Measurements from ENCODE around the gene MED15. TPM values are rescaled to one million over a fixed set of nuclear protein-coding genes. Genes with fewer than 3 reads are reported as not detected.

Gene MED15
- total and polyA plus RNA-seq, 2 experiments from 2014 or later: 45.1 to 45.3 TPM

DNA sequence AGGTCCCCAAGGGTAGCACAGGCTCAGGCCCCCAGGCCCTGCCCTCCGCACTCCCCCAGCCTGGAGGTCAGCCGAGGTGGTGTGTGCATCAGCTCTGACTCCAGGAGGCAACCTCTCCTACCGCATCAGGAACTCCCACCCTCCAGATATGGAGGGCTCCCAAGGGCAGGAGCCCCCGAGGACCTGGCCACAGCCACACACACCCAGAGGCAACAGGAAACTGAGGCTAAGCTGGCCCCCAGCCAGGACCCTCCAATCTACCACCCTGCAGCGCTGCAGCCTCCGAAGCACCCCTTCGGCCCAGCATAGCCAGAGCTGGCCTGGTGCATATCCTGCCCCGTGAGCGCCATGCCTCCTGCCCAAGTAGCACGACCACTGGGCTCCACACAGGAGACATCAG lies 104.0 kb downstream of the MED15 start:
- Histone ChIP-seq H3K4me1 (ENCODE audit: low read depth) (peaks cover 13% of the 10 kb centered on the region), H3K36me3 (no peaks in the 10 kb centered on the region), H3K9me3 (ENCODE audit: low read depth) (no peaks in the 10 kb centered on the region), H3K27ac (no peak overlapping the region), H3K27me3 (no peaks in the 10 kb centered on the region), H3K4me3 (no peak overlapping the region)
- TF ChIP-seq, protein P1, sequence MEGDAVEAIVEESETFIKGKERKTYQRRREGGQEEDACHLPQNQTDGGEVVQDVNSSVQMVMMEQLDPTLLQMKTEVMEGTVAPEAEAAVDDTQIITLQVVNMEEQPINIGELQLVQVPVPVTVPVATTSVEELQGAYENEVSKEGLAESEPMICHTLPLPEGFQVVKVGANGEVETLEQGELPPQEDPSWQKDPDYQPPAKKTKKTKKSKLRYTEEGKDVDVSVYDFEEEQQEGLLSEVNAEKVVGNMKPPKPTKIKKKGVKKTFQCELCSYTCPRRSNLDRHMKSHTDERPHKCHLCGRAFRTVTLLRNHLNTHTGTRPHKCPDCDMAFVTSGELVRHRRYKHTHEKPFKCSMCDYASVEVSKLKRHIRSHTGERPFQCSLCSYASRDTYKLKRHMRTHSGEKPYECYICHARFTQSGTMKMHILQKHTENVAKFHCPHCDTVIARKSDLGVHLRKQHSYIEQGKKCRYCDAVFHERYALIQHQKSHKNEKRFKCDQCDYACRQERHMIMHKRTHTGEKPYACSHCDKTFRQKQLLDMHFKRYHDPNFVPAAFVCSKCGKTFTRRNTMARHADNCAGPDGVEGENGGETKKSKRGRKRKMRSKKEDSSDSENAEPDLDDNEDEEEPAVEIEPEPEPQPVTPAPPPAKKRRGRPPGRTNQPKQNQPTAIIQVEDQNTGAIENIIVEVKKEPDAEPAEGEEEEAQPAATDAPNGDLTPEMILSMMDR (IDR thresholded peaks at IDR 0.05; ENCODE audit: low read depth, low read length): no peak
- no peak for DNase-seq (ENCODE audit: low read depth in 1 of 2, low spot score in 1 of 2)

DNA sequence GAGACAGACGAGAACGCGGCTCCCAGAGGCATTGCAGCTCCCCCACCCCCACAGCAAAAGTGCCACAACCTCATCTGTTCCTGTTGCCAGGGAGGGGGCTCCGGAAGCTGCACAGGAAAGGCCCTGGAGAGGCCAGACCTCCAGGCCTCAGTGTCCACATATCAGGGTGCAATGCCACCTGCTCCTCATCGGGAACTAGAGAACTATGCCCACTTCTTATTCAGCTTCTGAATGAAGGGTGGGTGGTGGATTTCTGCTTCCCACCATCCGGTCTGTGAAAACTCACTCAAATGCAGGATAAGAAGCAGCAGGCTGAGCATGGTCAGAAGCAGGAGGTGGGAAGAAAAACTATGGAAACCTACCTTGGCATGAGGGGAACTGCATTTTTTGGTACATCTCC lies 105.9 kb downstream of the MED15 start:
- peaks cover 8% of the 10 kb centered on the region for H3K4me1 ChIP-seq (ENCODE audit: low read depth)
- no peak overlapping the region for H3K4me3 ChIP-seq
- H3K36me3 ChIP-seq: no peaks in the 10 kb centered on the region
- H3K27me3 ChIP-seq: no peaks in the 10 kb centered on the region
- TF ChIP-seq, protein P1 (IDR thresholded peaks at IDR 0.05; ENCODE audit: low read depth, low read length): no peak
- no peak for DNase-seq (ENCODE audit: low read depth in 1 of 2, low spot score in 1 of 2)
- H3K27ac ChIP-seq: no peak overlapping the region
- no peaks in the 10 kb centered on the region for H3K9me3 ChIP-seq (ENCODE audit: low read depth)

DNA sequence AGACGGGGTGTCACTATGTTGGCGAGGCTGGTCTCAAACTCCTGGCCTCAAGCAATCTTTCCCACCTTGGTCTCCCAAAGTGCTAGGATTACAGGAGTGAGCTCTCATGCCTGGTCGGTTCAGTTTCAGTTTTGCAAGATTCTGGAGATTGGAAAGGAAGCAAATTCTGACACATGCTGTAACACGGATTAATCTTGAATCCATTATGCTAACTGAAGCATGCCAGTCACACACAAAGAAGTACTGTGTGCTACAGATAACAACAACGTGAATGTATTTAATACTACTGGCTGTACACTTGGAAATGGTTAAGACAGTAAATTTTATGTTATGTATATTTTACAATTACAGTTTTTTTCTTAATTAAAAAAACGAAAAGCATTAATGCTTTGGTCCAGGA lies 107.6 kb downstream of the MED15 start:
- H3K4me1 ChIP-seq (ENCODE audit: low read depth): peaks cover 8% of the 10 kb centered on the region
- TF ChIP-seq, protein P1 (IDR thresholded peaks at IDR 0.05; ENCODE audit: low read depth, low read length): no peak

DNA sequence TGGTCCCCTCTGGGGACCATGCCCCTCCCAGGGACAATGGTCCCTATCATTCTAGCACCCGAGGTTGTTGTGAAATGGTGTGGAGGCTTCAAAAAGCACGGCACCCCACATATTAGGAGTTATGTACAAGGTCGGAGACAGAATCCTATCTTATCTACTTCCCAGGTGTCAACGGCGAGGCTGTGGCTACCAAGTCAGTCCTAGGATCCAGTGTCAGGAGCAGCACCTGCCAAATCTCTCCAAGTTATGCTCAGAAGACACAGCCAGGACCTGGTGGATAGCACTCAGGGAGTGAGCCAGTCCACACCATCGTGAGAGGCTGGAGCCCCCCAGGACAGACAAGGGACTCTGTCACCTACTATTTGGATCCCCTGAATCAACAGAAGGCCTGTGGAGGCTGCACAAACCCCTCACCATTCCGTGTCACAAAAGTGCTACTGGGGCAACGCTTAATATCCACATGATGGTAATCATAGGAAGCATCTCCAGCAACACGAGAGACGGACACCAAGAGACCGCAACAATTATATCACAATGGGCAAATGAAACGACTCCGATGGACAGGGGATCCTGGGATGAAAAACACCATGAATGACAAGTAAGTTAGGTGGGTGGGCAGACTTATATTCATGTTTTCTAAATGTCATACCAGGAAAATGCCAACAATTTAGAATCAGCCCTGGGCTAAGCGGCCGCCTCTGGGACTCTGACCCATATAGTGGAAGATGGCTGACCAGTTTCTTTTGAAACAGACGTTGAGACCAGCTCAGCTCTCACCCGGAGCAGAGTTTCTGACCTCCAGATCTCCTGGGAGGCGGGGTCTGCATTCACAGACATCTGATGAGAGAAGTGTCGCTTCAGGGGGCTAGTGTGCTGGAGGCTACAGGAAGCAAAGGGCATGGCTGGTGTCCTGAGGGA lies 108.4 kb downstream of the MED15 start:
- Histone ChIP-seq H3K9me3 (ENCODE audit: low read depth) (no peaks in the 10 kb centered on the region), H3K27ac (no peak overlapping the region), H3K4me3 (no peak overlapping the region), H3K4me1 (ENCODE audit: low read depth) (peaks cover 8% of the 10 kb centered on the region), H3K36me3 (no peaks in the 10 kb centered on the region), H3K27me3 (no peaks in the 10 kb centered on the region)
- TF ChIP-seq, protein P1 (IDR thresholded peaks at IDR 0.05; ENCODE audit: low read depth, low read length): no peak
- DNase-seq (ENCODE audit: low read depth in 1 of 2, low spot score in 1 of 2): no peak

More for the DNA sequence above, 107.6 kb downstream of the MED15 start:
- Histone ChIP-seq H3K27me3 (no peaks in the 10 kb centered on the region), H3K27ac (no peak overlapping the region), H3K9me3 (ENCODE audit: low read depth) (no peaks in the 10 kb centered on the region), H3K4me3 (no peak overlapping the region), H3K36me3 (no peaks in the 10 kb centered on the region)
- no peak for DNase-seq (ENCODE audit: low read depth in 1 of 2, low spot score in 1 of 2)

DNA sequence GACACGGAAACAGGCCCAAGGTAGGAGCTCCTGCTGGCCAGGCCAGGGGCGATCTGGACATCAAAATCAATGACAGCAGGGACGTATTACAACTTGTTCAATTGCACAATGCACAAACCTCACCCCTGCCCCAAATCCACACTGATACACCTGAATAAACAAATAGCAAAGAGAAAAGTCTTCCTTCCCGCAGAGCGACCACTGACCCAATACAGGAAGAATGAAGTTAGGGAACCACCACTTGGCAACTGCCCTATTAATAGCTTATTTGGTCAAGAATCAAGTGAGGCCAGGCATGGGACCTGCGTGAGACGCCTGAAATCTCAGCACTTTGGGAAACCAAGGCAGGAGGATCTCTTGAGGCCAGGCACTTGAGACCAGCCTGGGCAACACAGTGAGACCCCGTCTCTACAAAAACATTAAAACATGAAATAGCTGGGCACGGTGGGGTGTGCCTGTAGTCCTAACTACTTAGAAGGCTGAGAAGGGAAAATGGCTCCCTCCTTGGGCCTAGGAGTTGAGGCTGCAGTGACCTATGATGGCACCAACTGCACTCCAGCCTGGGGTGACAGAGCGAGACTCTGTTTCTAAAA lies 109.1 kb downstream of the MED15 start:
- no peak overlapping the region for H3K4me3 ChIP-seq
- H3K4me1 ChIP-seq (ENCODE audit: low read depth): peaks cover 8% of the 10 kb centered on the region
- no peak for DNase-seq (ENCODE audit: low read depth in 1 of 2, low spot score in 1 of 2)
- TF ChIP-seq, protein P1 (IDR thresholded peaks at IDR 0.05; ENCODE audit: low read depth, low read length): no peak
- no peaks in the 10 kb centered on the region for H3K27me3 ChIP-seq
- no peak overlapping the region for H3K27ac ChIP-seq
- no peaks in the 10 kb centered on the region for H3K9me3 ChIP-seq (ENCODE audit: low read depth)
- H3K36me3 ChIP-seq: no peaks in the 10 kb centered on the region

Measured in cardiac muscle cell (in vitro differentiated cells and primary cell).